ENCODE data around the gene FGD3.

Gene FGD3

DNA sequence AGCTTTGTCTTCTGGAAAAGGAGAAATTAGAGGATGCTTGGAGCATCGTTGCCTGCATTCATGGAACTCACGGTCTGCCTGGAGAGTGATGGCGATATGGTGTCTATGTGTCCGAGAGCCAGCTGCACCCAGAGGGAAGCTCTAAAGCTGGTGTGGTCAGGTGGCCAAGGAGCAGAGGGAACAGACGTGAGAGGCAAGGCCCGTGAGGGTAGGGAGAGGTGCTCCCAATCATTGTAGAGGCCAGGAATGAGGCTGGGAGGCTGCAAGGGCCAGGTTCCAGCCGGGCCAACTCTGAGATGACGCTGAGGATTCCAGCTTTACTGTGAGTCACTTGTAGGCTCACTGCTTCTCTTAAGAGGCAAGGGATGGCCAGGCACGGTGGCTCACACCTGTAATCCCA lies 7.6 kb downstream of the FGD3 start:
- DNase-seq, result no peak

DNA sequence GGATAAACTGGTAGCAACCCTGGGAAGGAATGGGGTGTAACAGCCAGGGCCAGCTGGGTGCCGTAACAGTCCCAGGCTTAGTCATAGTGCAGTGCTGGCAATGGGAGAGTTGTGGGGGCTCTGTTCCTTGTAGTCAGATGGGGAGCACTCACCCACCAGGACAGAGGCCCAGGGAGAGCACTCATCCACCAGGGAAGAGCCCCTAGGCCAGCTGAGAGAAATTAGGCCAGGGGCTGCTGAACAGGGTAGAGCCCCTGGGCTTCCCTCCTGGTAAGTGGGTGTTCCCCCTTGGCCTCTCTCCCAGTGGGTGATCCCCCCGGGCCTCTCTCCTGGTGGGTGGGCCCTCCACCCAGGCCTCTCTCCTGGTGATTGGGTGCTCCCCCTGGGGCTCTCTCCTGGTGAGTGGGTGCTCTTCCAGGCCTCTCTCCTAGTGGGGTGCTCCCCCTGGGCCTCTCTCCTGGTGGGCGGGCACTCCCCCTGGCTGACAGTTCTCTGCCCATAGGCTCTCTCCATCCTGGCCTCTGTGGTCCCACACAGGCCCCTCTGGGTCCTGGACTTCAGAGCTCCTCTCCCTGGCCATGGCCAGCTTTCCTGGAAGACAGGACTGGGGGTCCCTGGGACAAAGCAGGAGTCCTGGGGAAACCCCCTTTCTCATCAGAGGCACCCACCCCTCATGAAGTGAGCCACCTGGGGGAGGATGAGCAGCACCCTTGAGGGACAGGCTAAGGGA lies 13.4 kb downstream of the FGD3 start:
- no peak for DNase-seq

DNA sequence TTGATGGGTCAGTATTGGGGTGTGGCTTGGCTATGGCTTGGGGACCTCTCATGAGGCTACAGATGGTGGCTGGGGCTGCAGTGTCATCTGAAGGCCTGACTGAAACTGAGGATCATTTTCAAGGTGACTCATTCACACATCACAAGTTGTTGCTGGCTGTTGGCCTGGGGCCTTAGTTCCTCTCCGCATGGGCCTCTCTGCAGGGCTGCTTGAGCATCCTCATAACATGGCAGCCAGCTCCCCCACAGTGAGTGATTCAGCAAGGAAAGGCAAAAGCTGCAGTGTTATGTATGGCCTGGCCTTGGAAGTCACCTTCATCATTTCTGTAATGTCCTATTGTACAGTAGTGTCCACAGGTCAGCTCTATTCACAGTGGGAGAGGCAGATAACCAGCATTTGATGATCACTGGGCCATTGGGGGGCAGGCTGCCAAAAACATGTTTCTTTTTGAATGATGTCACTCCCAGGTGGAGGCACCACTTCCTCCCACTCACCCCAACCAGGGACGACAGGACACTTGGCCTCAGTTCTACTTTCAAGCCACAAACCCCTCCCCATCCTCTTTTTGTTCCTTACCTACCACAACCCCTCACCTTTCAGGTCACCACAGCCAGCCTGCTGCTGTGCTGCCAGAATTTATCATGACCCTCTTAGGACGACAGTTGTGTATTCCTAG lies 14.4 kb downstream of the FGD3 start:
- DNase-seq, result peak; percentile 22

DNA sequence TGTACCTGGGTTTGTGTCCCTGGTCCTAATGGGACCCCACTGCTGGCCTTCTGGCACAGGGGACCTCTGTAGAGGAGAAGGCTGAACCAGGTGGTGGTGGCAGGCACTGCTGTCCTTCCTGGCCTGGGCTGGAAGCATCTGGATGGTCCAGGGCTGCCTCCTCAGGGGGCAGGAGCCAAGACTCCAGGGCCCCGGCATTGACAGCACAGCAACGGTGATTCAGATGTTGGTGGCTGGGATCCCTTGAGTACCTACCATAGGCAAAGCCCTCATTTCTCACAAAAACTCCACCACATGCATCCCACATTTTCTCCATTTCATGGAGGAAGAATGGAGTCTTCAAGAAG lies 15.0 kb downstream of the FGD3 start:
- DNase-seq, result no peak

DNA sequence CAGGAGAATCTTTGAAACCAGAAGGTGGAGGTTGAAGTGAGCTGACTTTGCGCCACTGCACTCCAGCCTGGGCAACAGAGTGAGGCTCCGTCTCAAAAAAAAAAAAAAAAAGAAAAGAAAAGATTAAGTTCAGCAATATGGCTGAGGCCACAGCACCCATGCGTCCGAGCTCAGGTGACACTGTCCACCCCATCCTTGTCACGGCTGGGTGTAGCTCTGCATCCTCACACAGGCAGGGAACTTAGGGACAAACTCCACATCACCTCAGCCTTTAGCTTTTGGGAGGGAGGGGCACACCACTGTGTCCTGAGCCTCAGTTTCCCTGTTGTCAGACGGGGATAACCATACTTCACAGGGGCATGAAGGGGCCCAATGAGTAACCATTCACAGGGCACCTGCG lies 15.5 kb downstream of the FGD3 start:
- DNase-seq, result no peak

DNA sequence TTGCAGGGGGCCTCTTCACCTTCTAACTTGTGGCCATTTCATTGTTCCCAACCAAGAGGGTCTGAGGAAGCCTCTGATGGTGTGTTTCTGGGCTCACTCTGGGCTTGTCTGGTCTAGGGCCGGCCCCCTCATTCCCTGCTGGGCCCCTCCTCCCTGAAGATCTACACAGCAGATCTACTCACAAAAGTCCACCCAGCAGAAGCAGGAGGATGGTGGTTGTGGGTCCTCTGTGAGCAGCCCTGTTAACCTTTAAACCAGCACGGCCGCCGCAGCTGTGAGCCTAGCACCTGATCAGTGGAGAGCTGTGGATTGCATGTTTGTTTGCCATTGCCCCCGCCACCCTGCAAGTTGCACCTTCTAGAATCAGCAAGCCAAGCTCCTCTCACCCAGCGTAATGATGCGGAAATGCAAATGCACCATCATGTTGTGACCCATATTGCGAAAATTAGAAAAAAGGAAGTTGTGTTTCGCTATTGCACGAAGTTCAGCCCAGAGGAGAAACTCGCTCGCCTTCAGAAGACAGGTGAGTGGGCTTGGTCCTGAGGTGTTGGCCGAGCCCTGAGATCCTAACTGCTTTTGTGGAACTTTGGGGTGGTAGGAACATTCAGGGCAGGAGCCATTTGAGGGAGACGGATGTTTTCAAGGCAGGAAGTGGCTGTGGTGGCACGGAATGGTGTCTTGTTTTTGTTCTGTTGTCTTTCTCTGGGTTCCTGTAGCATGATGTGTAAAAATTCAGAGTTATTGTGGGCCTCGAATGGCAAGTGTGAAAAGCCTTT lies 16.7 kb downstream of the FGD3 start:
- peak; percentile 74 for DNase-seq

DNA sequence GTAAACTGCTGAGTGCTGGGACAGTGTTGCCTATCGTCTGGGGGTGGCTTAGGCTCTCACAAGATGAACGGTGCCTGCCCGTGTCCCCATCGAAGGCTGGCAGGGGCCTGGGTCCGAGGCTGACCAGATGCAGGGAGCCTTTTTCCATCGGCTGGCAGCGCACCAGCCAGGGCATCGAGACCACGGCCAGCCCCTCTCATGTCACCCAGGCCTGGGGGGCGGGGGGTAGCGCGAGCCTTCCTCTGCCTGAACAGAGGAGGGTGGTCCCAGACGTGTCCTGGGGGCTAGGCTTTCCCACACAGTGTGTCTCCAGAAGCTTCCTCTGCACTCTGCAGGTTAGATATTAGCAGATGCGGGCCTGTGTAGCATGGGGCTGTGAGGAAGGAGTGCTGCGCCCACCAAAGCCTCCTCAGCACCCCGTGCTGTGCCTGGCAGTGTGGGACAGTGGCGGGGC lies 17.3 kb downstream of the FGD3 start:
- DNase-seq, result no peak

DNA sequence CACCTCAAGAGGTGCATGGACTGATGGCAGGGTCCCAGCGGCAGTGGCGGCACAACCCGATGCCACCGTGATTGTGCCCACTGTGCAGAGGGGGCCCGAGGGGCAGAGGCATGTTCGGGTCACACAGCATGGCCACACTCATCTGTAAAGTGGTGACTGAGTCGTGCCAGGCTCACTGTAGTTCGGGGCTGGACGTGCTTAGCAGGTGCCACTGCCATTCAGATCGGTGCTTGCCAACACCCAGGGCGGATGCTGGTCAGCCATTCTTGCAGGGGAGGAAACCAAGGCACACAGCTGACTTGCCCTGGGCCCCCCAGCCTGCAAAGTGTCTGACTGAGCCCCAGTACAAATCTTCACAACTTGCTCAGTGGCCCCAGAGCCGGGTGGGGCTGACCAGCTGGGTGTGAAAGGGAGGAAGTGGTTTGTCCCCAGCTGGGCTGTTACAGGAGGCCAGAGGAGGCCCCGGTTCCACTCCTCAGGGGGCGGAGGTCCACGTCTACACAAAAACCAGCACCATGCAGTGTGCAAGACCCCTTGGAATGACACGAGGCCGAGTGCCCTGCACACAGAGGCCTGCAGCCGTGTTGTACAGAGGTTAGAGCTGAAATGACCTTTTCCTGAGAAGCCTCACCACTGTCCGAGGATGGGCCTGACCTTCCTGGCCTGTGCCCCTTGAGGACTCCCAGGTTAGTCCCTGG lies 17.9 kb downstream of the FGD3 start:
- DNase-seq, result peak; percentile 40

DNA sequence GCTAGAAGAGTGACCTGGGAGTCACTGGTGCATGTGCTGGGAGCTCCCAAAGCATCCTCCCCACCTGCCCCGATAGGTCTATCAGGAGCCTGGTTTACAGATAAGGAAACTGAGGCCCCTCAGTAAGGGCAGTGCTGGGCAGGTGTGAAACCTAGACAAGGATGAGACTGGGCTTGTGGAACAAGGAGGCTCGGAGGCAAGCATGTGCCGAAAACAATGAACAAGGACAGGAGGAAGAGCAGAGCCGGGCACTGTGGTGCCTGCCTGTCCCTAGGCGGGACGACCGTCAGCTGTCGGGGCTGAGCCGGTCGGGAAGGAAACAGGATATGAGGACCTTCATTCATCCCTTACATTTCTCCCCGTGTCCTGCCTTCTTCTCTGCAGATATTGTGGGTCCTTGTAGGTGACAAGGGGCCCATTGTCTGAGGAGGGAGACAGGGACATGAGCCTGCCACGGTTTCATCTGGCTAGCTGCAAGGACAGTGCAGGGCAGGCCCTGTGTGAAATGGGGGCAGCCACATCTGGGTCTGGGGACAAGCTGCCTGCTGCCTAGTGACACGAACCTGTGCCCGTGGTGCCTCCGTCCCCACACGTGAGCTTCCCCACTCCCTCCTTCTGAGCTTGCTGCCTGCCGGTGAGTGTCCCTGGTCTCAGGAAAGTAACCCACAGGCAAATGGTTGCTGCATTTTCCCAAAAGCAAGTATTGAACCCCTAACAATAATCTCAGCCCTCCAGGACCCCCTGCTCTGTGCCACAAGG lies 18.6 kb downstream of the FGD3 start:
- DNase-seq, result no peak

DNA sequence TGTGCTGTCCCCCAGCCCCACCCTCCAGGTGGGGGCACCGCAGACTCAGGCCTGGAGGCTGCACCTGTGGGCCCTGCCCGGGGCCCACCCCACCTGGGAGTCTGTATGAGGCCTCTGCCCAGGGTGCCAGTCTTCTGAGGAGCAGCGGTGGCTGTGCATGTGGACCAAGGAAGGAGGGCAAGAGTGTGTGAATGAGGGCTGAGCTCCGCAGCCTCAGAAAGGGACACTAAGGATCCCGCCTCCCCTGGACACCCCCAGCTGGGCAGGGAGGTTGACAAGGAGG lies 19.1 kb downstream of the FGD3 start:
- no peak for DNase-seq

DNA sequence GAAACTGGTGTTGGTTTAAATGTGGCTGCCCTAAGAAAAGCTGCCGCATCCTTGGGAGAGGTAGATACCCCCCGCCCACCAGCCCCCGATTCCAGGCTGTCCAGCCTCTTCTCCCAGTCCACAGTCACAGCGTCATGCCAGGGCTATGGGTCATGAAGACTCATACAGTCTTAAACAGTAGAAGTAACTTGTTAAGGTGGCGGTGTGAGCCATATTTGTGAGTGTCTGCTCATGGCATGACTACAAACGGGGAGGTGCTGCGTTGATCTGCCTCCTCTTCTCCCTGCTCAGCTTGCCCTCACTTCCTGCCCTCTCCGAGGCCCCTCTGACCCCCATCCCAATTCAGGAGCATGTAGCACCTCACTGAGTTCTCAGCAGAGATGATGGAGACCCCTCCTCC lies 20.8 kb downstream of the FGD3 start:
- DNase-seq, result no peak

DNA sequence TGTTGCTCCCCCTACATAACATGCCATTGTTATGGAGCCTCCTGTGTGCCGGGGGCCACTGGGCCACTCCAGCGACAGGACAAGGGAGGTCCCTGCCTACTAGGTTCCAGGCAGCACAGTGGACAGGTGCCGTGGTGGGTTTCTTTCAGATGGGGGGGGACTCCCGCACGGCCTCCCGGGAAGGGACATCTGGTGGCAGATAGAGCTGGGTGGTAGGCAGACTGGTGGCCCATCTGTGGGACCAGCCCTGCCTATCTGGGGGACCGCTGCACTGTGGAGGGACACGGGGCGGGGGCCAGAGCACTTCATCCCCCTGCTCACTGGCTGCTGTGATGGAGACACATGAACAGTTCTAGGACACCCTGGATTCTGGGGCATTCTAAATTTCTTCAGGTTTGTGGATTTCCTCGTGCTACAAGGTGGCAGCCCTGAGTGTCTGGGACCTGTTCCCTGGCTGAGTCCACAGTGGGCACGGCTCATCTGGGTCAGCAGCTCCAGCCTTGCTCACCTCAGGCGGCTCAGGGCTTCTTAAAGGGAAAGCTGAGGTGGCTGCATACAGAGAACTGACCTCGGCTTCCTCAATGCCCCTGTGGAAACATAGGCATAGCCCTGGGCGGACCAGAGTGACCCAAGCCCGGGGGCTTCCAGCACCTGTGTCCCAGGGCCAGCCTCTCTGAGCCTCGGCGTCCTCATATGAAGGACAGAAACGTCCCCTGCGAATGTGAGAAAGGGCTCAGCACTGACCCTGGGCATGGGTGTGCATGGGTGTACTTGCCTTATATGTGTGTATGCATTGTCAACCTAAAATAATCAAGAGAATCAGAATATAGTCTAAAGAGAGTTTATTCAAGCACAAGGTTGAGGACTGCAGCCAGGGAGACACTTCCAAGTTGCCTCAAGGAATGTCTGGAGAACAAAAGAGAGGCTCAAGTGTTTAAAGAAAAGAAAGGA lies 22.5 kb downstream of the FGD3 start:
- DNase-seq, result no peak

DNA sequence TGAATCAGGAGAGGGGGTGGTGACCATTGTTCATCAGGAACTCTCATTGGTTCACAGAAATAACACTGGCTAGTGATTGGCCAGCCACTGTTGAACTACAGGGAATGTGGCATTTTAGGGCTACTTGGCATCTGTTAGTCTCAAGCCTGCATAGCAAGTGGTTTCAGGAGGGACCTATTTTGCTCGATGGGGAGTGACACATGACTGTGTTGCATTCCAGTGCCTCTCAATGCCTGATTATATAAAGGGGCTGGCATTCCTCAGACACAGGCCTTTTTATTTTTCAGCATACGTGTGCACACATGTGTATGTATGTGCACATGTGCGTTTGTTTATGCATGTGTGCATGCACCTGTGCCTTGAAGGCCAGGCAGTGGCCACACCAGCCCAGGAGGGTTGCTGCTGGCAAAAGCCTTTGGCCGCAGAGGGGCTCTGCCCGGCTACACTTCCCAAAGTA lies 23.2 kb downstream of the FGD3 start:
- DNase-seq, result no peak

DNA sequence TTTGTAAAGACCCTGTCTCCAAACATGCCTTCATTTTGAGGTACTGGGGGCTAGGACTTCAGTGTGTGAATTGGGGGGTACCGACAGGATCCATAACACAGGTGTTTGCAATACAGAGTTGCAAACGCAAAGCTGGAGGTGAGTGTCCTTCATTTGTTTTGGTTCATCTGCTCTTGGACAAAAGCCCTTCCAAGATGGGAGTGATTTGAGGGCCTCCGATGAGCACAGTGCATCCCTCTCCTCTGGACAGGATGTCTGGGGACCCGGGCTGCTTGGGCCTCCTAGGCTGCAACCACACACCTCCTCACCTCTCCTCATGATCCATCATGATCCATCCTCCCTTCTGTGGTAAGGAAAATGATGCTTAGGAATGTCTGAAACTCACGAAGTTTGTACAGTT lies 23.8 kb downstream of the FGD3 start:
- DNase-seq, result no peak

DNA sequence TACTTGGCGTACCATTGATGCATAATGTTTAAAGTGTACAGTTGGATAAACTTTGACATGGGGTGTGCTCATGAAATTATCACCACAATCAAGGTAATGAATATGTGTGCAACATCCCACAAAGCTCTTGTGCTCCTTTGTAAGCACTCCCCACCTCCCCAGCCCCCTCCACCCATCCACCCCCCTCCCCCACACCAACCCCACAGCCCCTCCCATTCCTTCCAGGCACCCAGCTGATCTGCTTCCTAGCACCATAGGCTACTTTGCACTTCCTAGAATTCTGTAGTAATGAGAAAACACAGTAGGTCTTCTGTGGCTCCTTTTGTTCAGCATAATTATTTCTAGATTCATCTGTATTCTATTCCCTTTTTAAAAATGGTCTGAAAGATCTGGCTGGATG lies 24.5 kb downstream of the FGD3 start:
- no peak for DNase-seq

DNA sequence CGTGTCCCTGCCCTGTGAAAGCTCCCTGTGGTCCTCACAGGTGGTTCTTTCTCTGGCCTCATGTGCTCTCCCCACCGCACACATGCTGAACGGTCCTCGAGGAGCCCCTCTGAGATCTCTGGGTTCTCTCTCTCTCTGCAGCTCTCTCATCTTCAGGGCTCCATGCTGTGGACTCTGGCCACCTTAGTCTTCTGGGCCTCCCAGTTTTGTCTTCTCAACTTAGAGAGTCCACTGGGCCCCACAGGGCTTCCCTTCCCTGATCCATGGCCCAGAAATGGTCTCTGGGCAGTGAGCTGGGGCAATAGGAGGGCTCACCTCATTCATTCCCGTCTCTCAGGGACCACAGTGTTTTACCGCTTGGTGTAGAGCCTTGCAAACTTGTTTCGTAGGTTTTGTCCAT lies 26.4 kb downstream of the FGD3 start:
- DNase-seq, result no peak

DNA sequence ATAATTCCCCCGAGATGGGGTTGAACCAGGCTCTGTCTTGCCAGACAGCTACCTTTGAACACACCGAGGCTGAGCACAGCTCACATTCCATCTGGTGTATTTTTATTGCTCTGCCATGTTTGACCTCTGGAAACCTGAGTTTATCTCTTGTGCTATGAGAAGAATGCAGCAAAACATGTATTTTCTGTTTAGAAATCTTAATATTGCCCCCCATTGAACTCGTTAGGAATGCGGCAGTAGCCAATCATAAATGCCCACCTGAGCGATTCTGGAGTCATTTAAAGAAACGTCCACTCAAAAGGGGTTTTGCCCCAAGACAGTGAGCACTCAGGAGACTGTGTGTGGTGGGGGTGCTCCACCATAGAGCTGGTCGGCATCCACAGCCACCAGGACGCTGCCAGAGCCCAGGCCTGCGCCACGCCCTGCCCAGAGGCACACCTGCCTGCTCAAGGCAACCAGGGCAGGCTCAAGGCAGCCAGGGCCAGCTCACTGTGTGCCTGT lies 26.9 kb downstream of the FGD3 start:
- DNase-seq, result no peak

DNA sequence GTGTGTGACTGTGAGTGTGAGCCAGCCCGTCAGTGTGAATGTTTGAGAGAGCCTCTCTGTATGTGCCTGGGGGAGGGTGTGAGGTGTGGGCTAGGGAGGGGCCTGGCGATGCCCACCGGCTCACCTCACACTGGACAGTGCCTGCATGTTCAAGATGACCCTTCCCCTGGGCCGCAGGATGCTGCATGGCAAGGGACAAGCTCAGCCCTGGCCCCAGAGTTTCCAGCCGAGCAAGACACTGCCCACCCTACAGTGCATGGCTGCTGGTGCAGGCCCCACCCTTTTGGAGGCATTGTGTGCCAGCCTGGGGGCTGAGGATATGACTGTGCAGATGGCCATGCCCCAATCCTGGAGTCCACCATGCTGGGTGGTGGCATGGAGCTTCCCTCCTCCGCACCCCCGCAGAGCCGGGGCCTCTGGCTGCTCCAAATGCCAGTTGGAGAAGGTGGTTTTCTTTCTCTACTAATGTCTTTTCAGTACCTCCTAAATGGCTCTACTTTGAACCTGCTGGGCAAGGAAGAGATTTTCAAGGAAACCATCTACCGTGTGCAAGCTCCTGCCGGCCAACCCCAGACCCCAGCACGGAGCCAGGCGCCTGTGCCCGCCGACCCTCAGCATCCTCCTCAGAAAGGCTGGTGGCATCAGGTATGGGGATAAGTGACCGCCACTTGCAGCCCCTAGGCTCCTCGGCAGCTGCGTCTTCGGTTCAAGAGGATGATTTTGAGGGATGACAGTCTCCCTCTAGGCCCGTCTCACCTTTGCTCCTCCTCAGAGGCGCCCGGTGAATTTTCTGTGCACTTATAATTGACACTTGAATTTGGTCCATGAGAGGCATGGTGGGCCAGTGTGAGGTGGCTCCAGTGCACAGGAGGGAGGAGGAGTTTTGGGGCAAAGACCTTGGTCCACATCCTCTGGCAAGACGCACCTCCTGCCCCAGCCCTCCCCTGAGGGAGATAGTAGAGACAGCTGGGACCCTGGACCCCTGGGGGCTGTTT lies 27.7 kb downstream of the FGD3 start:
- no peak for DNase-seq

DNA sequence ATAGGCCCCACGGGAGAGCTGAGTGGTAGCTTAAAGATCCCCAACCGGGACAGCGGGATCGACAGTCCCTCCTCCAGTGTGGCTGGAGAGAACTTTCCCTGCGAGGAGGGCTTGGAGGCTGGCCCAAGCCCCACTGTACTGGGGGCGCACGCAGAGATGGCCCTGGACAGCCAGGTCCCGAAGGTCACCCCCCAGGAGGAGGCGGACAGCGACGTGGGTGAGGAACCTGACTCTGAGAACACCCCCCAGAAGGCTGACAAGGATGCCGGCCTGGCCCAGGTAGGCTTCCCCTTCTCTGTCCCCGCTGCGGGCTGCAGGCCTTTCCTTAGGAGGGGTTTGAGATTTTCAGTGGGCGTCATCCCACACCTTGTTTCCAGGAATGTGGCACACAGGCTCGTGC lies 29.1 kb downstream of the FGD3 start:
- DNase-seq, result no peak

DNA sequence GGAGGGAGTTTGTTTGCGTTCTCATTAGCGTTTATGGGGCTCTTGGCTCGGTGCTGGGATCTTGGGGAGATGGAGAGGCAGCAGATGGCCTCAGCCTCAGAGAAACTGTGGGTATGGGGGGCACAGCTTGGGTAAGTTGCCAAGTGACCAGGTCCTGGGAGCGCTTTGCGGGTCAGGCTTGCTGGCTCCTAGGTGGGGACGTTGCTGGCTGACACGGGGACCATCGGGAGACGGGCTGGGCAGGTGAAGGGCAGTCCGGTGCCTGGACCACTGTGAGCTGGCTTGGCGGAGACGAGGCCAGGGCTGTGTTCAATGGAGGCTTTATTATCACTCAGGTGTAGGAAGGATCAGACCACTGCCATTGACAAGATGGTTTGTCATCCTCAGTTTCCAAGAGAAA lies 30.0 kb downstream of the FGD3 start:
- DNase-seq, result no peak
